ENCODE measurements around the gene TBL2.

- TF ChIP-seq CTCF (IDR thresholded peaks at IDR 0.05), result no peak
- no peak for TF ChIP-seq POLR2AphosphoS5 (IDR thresholded peaks at IDR 0.05; ENCODE audit: insufficient read depth in 1 of 2, low read depth in 1 of 2)
Measured at GRCh38 chr7:73599916-73600315, 21.5 kb upstream of the TBL2 start.
